HG03378 (cell line): ENCODE measurements around the gene TRPM3.

Source experiments
- ATAC-seq: cut with Tn5 transposase; IDR thresholded peaks from one replicate; pipeline ENCODE4 v1.9.1; 2021; ENCODE audit warnings: mild to moderate bottlenecking, moderate library complexity; ENCODE audit not compliant: unreplicated experiment

TRPM3 gene

GRCh38 chr9:70901013-70901412 is 220.4 kb downstream of the TRPM3 start:
- ATAC-seq, result no peak

GRCh38 chr9:70893580-70894122 is 227.8 kb downstream of the TRPM3 start:
- ATAC-seq, result no peak

- ATAC-seq, result no peak
Measured at GRCh38 chr9:70888471-70888870, 232.9 kb downstream of the TRPM3 start.

- ATAC-seq, result no peak
Measured at GRCh38 chr9:70887826-70888225, 233.6 kb downstream of the TRPM3 start.

- ATAC-seq, result no peak
Measured at GRCh38 chr9:70883963-70884793, 237.2 kb downstream of the TRPM3 start.

GRCh38 chr9:70883056-70883455 is 238.4 kb downstream of the TRPM3 start:
- ATAC-seq, result no peak

- no peak for ATAC-seq
Measured at GRCh38 chr9:70881333-70881732, 240.1 kb downstream of the TRPM3 start.

GRCh38 chr9:70880535-70880934 is 240.9 kb downstream of the TRPM3 start:
- no peak for ATAC-seq

- ATAC-seq, result no peak
Measured at GRCh38 chr9:70878576-70878975, 242.8 kb downstream of the TRPM3 start.

- no peak for ATAC-seq
Measured at GRCh38 chr9:70874451-70874850, 247.0 kb downstream of the TRPM3 start.

GRCh38 chr9:70873506-70873905 is 247.9 kb downstream of the TRPM3 start:
- ATAC-seq, result no peak

GRCh38 chr9:70868661-70869652 is 252.5 kb downstream of the TRPM3 start:
- ATAC-seq, result no peak

GRCh38 chr9:70868041-70868440 is 253.4 kb downstream of the TRPM3 start:
- no peak for ATAC-seq

GRCh38 chr9:70865471-70865870 is 255.9 kb downstream of the TRPM3 start:
- no peak for ATAC-seq

GRCh38 chr9:70861797-70862196 is 259.6 kb downstream of the TRPM3 start:
- no peak for ATAC-seq

GRCh38 chr9:70861376-70861775 is 260.0 kb downstream of the TRPM3 start:
- ATAC-seq, result no peak

GRCh38 chr9:70859694-70860093 is 261.7 kb downstream of the TRPM3 start:
- ATAC-seq, result no peak

GRCh38 chr9:70856411-70856810 is 265.0 kb downstream of the TRPM3 start:
- ATAC-seq, result no peak

- no peak for ATAC-seq
Measured at GRCh38 chr9:70852711-70853240, 268.6 kb downstream of the TRPM3 start.

GRCh38 chr9:70840266-70840665 is 281.2 kb downstream of the TRPM3 start:
- no peak for ATAC-seq

- ATAC-seq, result no peak
Measured at GRCh38 chr9:70835323-70835722, 286.1 kb downstream of the TRPM3 start.
